Sigmoid colon (tissue), 7 donors: ENCODE results near the gene JUND. TPM values are rescaled to one million over a fixed set of nuclear protein-coding genes. Genes with fewer than 3 reads are reported as not detected.

Experiments used
- DNase-seq: peaks from one replicate; pipeline ENCODE4 v3.0.0-alpha.2; 2019
- H3K27ac ChIP-seq, 4 donors: fragments of 200-600 bp; sonication (generic); one replicate each; pipeline ENCODE4 v1.5.1; 2016 to 2019; ENCODE audit warnings: mild to moderate bottlenecking in 1 of 4
- H3K27me3 ChIP-seq, 3 donors: fragments of 200-600 bp; sonication (generic); one replicate each; pipeline ENCODE4 v1.5.1; 2019; ENCODE audit warnings: mild to moderate bottlenecking in 1 of 3
- H3K36me3 ChIP-seq, 4 donors: fragments of 200-600 bp; sonication (generic); one replicate each; pipeline ENCODE4 v1.5.1; 2016 to 2019
- H3K4me1 ChIP-seq, 4 donors: fragments of 200-600 bp; sonication (generic); one replicate each; pipeline ENCODE4 v1.5.1; 2017 to 2019
- H3K4me3 ChIP-seq, 4 donors: fragments of 200-600 bp; sonication (generic); one replicate each; pipeline ENCODE4 v1.5.1; 2017 to 2019; ENCODE audit warnings: mild to moderate bottlenecking in 2 of 4, moderate library complexity in 1 of 4
- H3K9me3 ChIP-seq, 4 donors: fragments of 200-600 bp in 3 of 4; sonication (generic) in 3 of 4; one replicate each; pipeline versions ENCODE4 v1.5.1 to v1.6.1; 2013 to 2019
- CTCF ChIP-seq, 4 experiments: fragments of 450-650 bp in 3 of 4; fragments of 200-600 bp in 1 of 4; IDR thresholded peaks; one replicate each; pipeline ENCODE4 v1.5.1; 2016 to 2019; ENCODE audit warnings: antibody characterized with exemption in 4 of 4, mild to moderate bottlenecking in 3 of 4, moderate library complexity in 2 of 4
- EP300 ChIP-seq, 4 donors: sonication (generic); formaldehyde crosslinking; IDR thresholded peaks; one replicate each; pipeline ENCODE4 v1.6.1; 2017; ENCODE audit warnings: antibody characterized with exemption in 4 of 4
- POLR2A ChIP-seq, 2 donors: fragments of 450-650 bp; IDR thresholded peaks; one replicate each; pipeline ENCODE4 v1.6.1; 2016; ENCODE audit warnings: antibody characterized with exemption in 2 of 2, mild to moderate bottlenecking in 2 of 2, moderate library complexity in 2 of 2
- POLR2AphosphoS5 ChIP-seq, 4 donors: sonication (generic); formaldehyde crosslinking; IDR thresholded peaks; one replicate each; pipeline ENCODE4 v1.6.1; 2017; ENCODE audit warnings: antibody characterized with exemption in 4 of 4
- WGBS, 2 donors: extraction: QIAGEN DNeasy Blood & Tissue Kit; methylation state at CpG; one replicate each; pipeline ENCODE4 v1.1.7; 2013; 5-methylcytosine and 5-hydroxymethylcytosine counted together
- intact Hi-C: fragments of 100-400 bp; cut with DNase I; formaldehyde crosslinking; loops from one replicate; pipeline ENCODE4 v1.15.1; 2023
- polyA plus RNA-seq, 3 donors: library from polyadenylated mRNA; stranded (reverse); fragments of 200-250 nt; gene quantifications; one replicate each; pipeline ENCODE4 v1.2.3, GENCODE V29; 2013
- small RNA-seq, 3 donors: library from RNA; depleted of rRNA; stranded (forward); fragments of <200 nt; gene quantifications; one replicate each; pipeline ENCODE3, GENCODE V24; 2016
- total RNA-seq, 4 donors: library from RNA; depleted of rRNA; stranded (reverse); fragments of >200 nt; gene quantifications; one replicate each; pipeline ENCODE4 v1.1.0, GENCODE V29; 2016
- donor health status: healthy with polysubstance abuse.
- donor health status: Bipolar disorder and iron deficiency.
- donor health status: healthy.

The JUND gene
- total and polyA plus RNA-seq, 7 donors = 163 to 369 (median 180) TPM

- peaks cover 0 to 12% (median 7%) of the 10 kb centered on the region in 4 donors for H3K9me3 ChIP-seq
- peaks cover 0 to 12% (median 2%) of the 10 kb centered on the region in 4 donors for H3K4me1 ChIP-seq
- DNase-seq = no peak
- H3K27me3 ChIP-seq = peaks cover 12 to 76% (median 30%) of the 10 kb centered on the region in 3 donors
- no peak overlapping the region for H3K27ac ChIP-seq
- intact Hi-C loops = no loop called here
- TF ChIP-seq POLR2AphosphoS5 (IDR thresholded peaks at IDR 0.05) (no peak), POLR2A (IDR thresholded peaks at IDR 0.05) (no peak), EP300 (IDR thresholded peaks at IDR 0.05) (no peak), CTCF (IDR thresholded peaks at IDR 0.05) (no peak)
- H3K4me3 ChIP-seq = no peak overlapping the region
- 6 to 22% methylated on average over 46 of the region's 46 CpGs for WGBS, 2 donors
- no peaks in the 10 kb centered on the region for H3K36me3 ChIP-seq
These were observed 48.7 kb downstream of the JUND start for GRCh38 chr19:18232540-18233223.

GRCh38 chr19:18231775-18232174 lies 49.6 kb downstream of the JUND start:
- no peak for DNase-seq
- Histone ChIP-seq H3K27me3 (peaks cover 12 to 76% (median 30%) of the 10 kb centered on the region in 3 donors), H3K27ac (no peak overlapping the region), H3K4me3 (no peak overlapping the region), H3K4me1 (peaks cover 0 to 21% (median 10%) of the 10 kb centered on the region in 4 donors), H3K9me3 (peaks cover 0 to 12% (median 7%) of the 10 kb centered on the region in 4 donors), H3K36me3 (no peaks in the 10 kb centered on the region)
- intact Hi-C loops = no loop called here
- TF ChIP-seq POLR2A (IDR thresholded peaks at IDR 0.05) (no peak), CTCF (IDR thresholded peaks at IDR 0.05) (no peak), POLR2AphosphoS5 (IDR thresholded peaks at IDR 0.05) (no peak), EP300 (IDR thresholded peaks at IDR 0.05) (no peak)
- WGBS, 2 donors = 21 to 24% methylated on average over 4 of the region's 4 CpGs

- 54 to 64% methylated on average over 18 of the region's 18 CpGs for WGBS, 2 donors
- Histone ChIP-seq H3K27me3 (peaks cover 12 to 74% (median 35%) of the 10 kb centered on the region in 3 donors), H3K4me3 (no peak overlapping the region), H3K27ac (no peak overlapping the region), H3K36me3 (no peaks in the 10 kb centered on the region), H3K4me1 (peaks cover 0 to 28% (median 15%) of the 10 kb centered on the region in 4 donors), H3K9me3 (peaks cover 0 to 12% (median 7%) of the 10 kb centered on the region in 4 donors)
- no peak for DNase-seq
- intact Hi-C loops = no loop called here
- TF ChIP-seq POLR2A (IDR thresholded peaks at IDR 0.05) = no peak
These were observed 50.3 kb downstream of the JUND start for GRCh38 chr19:18230941-18231734.

GRCh38 chr19:18229915-18230314 lies 51.5 kb downstream of the JUND start:
- no peak overlapping the region for H3K4me3 ChIP-seq
- H3K9me3 ChIP-seq = peaks cover 0 to 12% (median 7%) of the 10 kb centered on the region in 4 donors
- DNase-seq = no peak
- no peaks in the 10 kb centered on the region for H3K36me3 ChIP-seq
- WGBS, 2 donors = 72 to 86% methylated on average over 4 of the region's 4 CpGs
- peaks cover 12 to 79% (median 43%) of the 10 kb centered on the region in 3 donors for H3K27me3 ChIP-seq
- H3K4me1 ChIP-seq = peaks cover 0 to 40% (median 27%) of the 10 kb centered on the region in 4 donors
- TF ChIP-seq EP300 (IDR thresholded peaks at IDR 0.05) (no peak), POLR2AphosphoS5 (IDR thresholded peaks at IDR 0.05) (no peak), POLR2A (IDR thresholded peaks at IDR 0.05) (no peak), CTCF (IDR thresholded peaks at IDR 0.05) (no peak)
- H3K27ac ChIP-seq = no peak overlapping the region
- intact Hi-C loops = no loop called here

Small RNAs within 50 kb of the gene (small RNA-seq; reads per million reads assigned to genes)
- 0.15 to 0.65 (median 0.18) reads per million in 3 donors for gene MIR3188
- 0 reads per million in 3 donors for gene RPL39P38

Other genes starting within 250 kb of the JUND start
- 1 to 10 TPM in 2 of 4 donors, under 1 TPM in 1, not detected in 1; 0.99 to 2.2 (median 1.4) TPM for gene IL12RB1, start 194.7 kb downstream of the JUND start, total RNA-seq
- 1 to 10 TPM; 1.8 to 6.0 (median 5.9) TPM for gene IL12RB1, start 194.7 kb downstream of the JUND start, polyA plus RNA-seq
- gene MAST3, start 183.8 kb downstream of the JUND start, total RNA-seq = 1 to 10 TPM; 2.6 to 6.9 (median 3.3) TPM
- 10 to 100 TPM in 1 of 3 donors, 1 to 10 TPM in 2; 4.2 to 16.3 (median 5.3) TPM for gene MAST3, start 183.8 kb downstream of the JUND start, polyA plus RNA-seq
- gene PIK3R2, start 128.5 kb downstream of the JUND start, total RNA-seq = 10 to 100 TPM in 2 of 4 donors, 1 to 10 TPM in 2; 7.8 to 18.0 (median 9.5) TPM
- 1 to 10 TPM; 1.8 to 8.7 (median 6.5) TPM for gene PIK3R2, start 128.5 kb downstream of the JUND start, polyA plus RNA-seq
- gene IFI30, start 107.8 kb downstream of the JUND start, total RNA-seq = 10 to 100 TPM in 3 of 4 donors, 1 to 10 TPM in 1; 9.1 to 45.7 (median 44.5) TPM
- 100 to 1,000 TPM in 2 of 3 donors, 10 to 100 TPM in 1; 96.7 to 412 (median 178) TPM for gene IFI30, start 107.8 kb downstream of the JUND start, polyA plus RNA-seq
- 10 to 100 TPM; 15.8 to 37.3 (median 26.2) TPM for gene MPV17L2, start 88.4 kb downstream of the JUND start, total RNA-seq
- gene MPV17L2, start 88.4 kb downstream of the JUND start, polyA plus RNA-seq = 10 to 100 TPM in 2 of 3 donors, 1 to 10 TPM in 1; 9.0 to 26.4 (median 12.0) TPM
- 1 to 10 TPM in 3 of 4 donors, under 1 TPM in 1; 0.66 to 2.9 (median 2.2) TPM for gene RAB3A, start 77.6 kb downstream of the JUND start, total RNA-seq
- 1 to 10 TPM; 2.1 to 4.8 (median 4.2) TPM for gene RAB3A, start 77.6 kb downstream of the JUND start, polyA plus RNA-seq
- 1 to 10 TPM; 1.8 to 8.6 (median 4.5) TPM for gene PDE4C, start 55.2 kb downstream of the JUND start, total RNA-seq
- 1 to 10 TPM in 1 of 3 donors, not detected in 2; 4.0 TPM for gene PDE4C, start 55.2 kb downstream of the JUND start, polyA plus RNA-seq
- 1 to 10 TPM; 1.4 to 5.8 (median 2.9) TPM for gene IQCN, start 7.2 kb downstream of the JUND start, total RNA-seq
- gene IQCN, start 7.2 kb downstream of the JUND start, polyA plus RNA-seq = 1 to 10 TPM; 1.2 to 4.4 (median 3.4) TPM
- 100 to 1,000 TPM in 3 of 4 donors, 10 to 100 TPM in 1; 89.1 to 144 (median 119) TPM for gene LSM4, start 41.5 kb upstream of the JUND start, total RNA-seq
- 100 to 1,000 TPM; 214 to 285 (median 256) TPM for gene LSM4, start 41.5 kb upstream of the JUND start, polyA plus RNA-seq
- 10 to 100 TPM; 15.0 to 26.0 (median 16.6) TPM for gene PGPEP1, start 59.0 kb upstream of the JUND start, total RNA-seq
- gene PGPEP1, start 59.0 kb upstream of the JUND start, polyA plus RNA-seq = 10 to 100 TPM; 14.4 to 36.9 (median 31.7) TPM
- gene GDF15, start 104.5 kb upstream of the JUND start, total RNA-seq = 1 to 10 TPM; 1.1 to 7.9 (median 3.9) TPM
- 10 to 100 TPM in 2 of 3 donors, 1 to 10 TPM in 1; 7.2 to 79.7 (median 24.5) TPM for gene GDF15, start 104.5 kb upstream of the JUND start, polyA plus RNA-seq
- gene LRRC25, start 116.0 kb upstream of the JUND start, total RNA-seq = 10 to 100 TPM in 1 of 4 donors, 1 to 10 TPM in 3; 2.2 to 13.3 (median 9.0) TPM
- gene LRRC25, start 116.0 kb upstream of the JUND start, polyA plus RNA-seq = 10 to 100 TPM in 1 of 3 donors, 1 to 10 TPM in 2; 4.2 to 10.9 (median 6.0) TPM
- gene SSBP4, start 137.8 kb upstream of the JUND start, total RNA-seq = 10 to 100 TPM; 52.4 to 71.4 (median 58.0) TPM
- 10 to 100 TPM; 13.9 to 51.4 (median 32.4) TPM for gene SSBP4, start 137.8 kb upstream of the JUND start, polyA plus RNA-seq
- gene ISYNA1, start 156.5 kb upstream of the JUND start, total RNA-seq = 10 to 100 TPM in 3 of 4 donors, 1 to 10 TPM in 1; 9.1 to 12.8 (median 11.5) TPM
- gene ISYNA1, start 156.5 kb upstream of the JUND start, polyA plus RNA-seq = 10 to 100 TPM in 1 of 3 donors, 1 to 10 TPM in 2; 3.7 to 18.7 (median 4.2) TPM
- 10 to 100 TPM in 3 of 4 donors, 1 to 10 TPM in 1; 7.1 to 20.2 (median 11.9) TPM for gene ELL, start 240.4 kb upstream of the JUND start, total RNA-seq
- 10 to 100 TPM in 1 of 3 donors, 1 to 10 TPM in 2; 6.2 to 14.6 (median 8.4) TPM for gene ELL, start 240.4 kb upstream of the JUND start, polyA plus RNA-seq